ENCODE results near the gene GPSM1. TPM values are rescaled to one million over a fixed set of nuclear protein-coding genes. Genes with fewer than 3 reads are reported as not detected.

Gene GPSM1
- total RNA-seq, 1 experiment from 2014 or later, result 26.9 TPM

- H3K9ac ChIP-seq (ENCODE audit: low read length), result peak overlapping the region; percentile 63
- no peaks in the 10 kb centered on the region for H3K9me3 ChIP-seq (ENCODE audit: low read length)
- intact Hi-C loops (cut with micrococcal nuclease), result no loop called here
- H3K4me1 ChIP-seq (ENCODE audit: insufficient read depth, low read length), result peaks cover 8% of the 10 kb centered on the region
- H3K79me2 ChIP-seq (ENCODE audit: low read length), result peaks cover 30% of the 10 kb centered on the region
- BruUV-seq (replicated peaks), result TSS peak; percentile 51
- peak overlapping the region; percentile 99 for H3K4me2 ChIP-seq (ENCODE audit: low read length)
- H3K4me3 ChIP-seq (ENCODE audit: low read length), result peak overlapping the region; percentile 84
- H2AFZ ChIP-seq (ENCODE audit: low read length), result no peak overlapping the region
- ATAC-seq, result peak; percentile 48
- H3K9me2 ChIP-seq (replicated peaks; ENCODE audit: low read length), result no peaks in the 10 kb centered on the region
- H4K20me1 ChIP-seq (ENCODE audit: low read length), result peaks cover 4% of the 10 kb centered on the region; the same call in 1 of the 2 replicates
- CTCF ChIA-PET, result interaction anchor here (0.7 kb wide), 1 partner anchor 56 kb away, joined by 7 read pairs; no protein-coding TSS in a partner anchor
- POLR2A ChIA-PET (ENCODE audit: unreplicated experiment), result no interaction called here
- no peaks in the 10 kb centered on the region for H3K36me3 ChIP-seq (ENCODE audit: low read depth, low read length)
- DNase-seq, result peak; percentile 57
- no peak overlapping the region for H3K27ac ChIP-seq (ENCODE audit: low read length)
- H3K27me3 ChIP-seq (ENCODE audit: low read length), result no peaks in the 10 kb centered on the region
- no peaks in the 10 kb centered on the region for H3F3A ChIP-seq (ENCODE audit: low read length, unreplicated experiment)
- TF ChIP-seq EZH2 (IDR thresholded peaks at IDR 0.05; ENCODE audit: low read length, unreplicated experiment), result no peak
- no peak for TF ChIP-seq CTCF (conservative IDR thresholded peaks at IDR 0.05; ENCODE audit: low read depth, low read length)
Observed at GRCh38 chr9:136328011-136328621, 777 bp downstream of the GPSM1 start.

GRCh38 chr9:136328622-136329041 is 1.3 kb downstream of the GPSM1 start:
- TF ChIP-seq EZH2 (IDR thresholded peaks at IDR 0.05; ENCODE audit: low read length, unreplicated experiment) (no peak), CTCF (conservative IDR thresholded peaks at IDR 0.05; ENCODE audit: low read depth, low read length) (no peak), EZH2phosphoT487 (IDR thresholded peaks at IDR 0.05; ENCODE audit: borderline replicate concordance, low read length) (no peak)
- DNase-seq, result no peak
- H3K4me2 ChIP-seq (ENCODE audit: low read length), result peak overlapping the region; percentile 99
- ATAC-seq, result peak; percentile 22; the same call in 1 of the 2 replicates
- BruUV-seq (replicated peaks), result no TSS peak
- intact Hi-C loops (cut with micrococcal nuclease), result no loop called here
- H3K27me3 ChIP-seq (ENCODE audit: low read length), result no peaks in the 10 kb centered on the region
- ChIA-PET POLR2A (ENCODE audit: unreplicated experiment) (no interaction called here), CTCF (no interaction called here)
- H3K4me3 ChIP-seq (ENCODE audit: low read length), result peak overlapping the region; percentile 84
- peaks cover 8% of the 10 kb centered on the region for H3K4me1 ChIP-seq (ENCODE audit: insufficient read depth, low read length)
- peaks cover 30% of the 10 kb centered on the region for H3K79me2 ChIP-seq (ENCODE audit: low read length)
- peak overlapping the region; percentile 63 for H3K9ac ChIP-seq (ENCODE audit: low read length)
- no peak overlapping the region for H3K27ac ChIP-seq (ENCODE audit: low read length)
- H3F3A ChIP-seq (ENCODE audit: low read length, unreplicated experiment), result no peaks in the 10 kb centered on the region
- H4K20me1 ChIP-seq (ENCODE audit: low read length), result peaks cover 4% of the 10 kb centered on the region; the same call in 1 of the 2 replicates
- H3K36me3 ChIP-seq (ENCODE audit: low read depth, low read length), result no peaks in the 10 kb centered on the region
- H2AFZ ChIP-seq (ENCODE audit: low read length), result no peak overlapping the region
- no peaks in the 10 kb centered on the region for H3K9me3 ChIP-seq (ENCODE audit: low read length)
- no peaks in the 10 kb centered on the region for H3K9me2 ChIP-seq (replicated peaks; ENCODE audit: low read length)

GRCh38 chr9:136329211-136329627 is 1.9 kb downstream of the GPSM1 start:
- DNase-seq (no peak), ATAC-seq (no peak)
- no peaks in the 10 kb centered on the region for H3K36me3 ChIP-seq (ENCODE audit: low read depth, low read length)
- H3K79me2 ChIP-seq (ENCODE audit: low read length), result peaks cover 30% of the 10 kb centered on the region
- H3K27me3 ChIP-seq (ENCODE audit: low read length), result no peaks in the 10 kb centered on the region
- peaks cover 8% of the 10 kb centered on the region for H3K4me1 ChIP-seq (ENCODE audit: insufficient read depth, low read length)
- H3K9me2 ChIP-seq (replicated peaks; ENCODE audit: low read length), result no peaks in the 10 kb centered on the region
- H3K9ac ChIP-seq (ENCODE audit: low read length), result peak overlapping the region; percentile 63; the same call in 1 of the 2 replicates
- no peak overlapping the region for H2AFZ ChIP-seq (ENCODE audit: low read length)
- ChIA-PET CTCF (no interaction called here), POLR2A (ENCODE audit: unreplicated experiment) (no interaction called here)
- no TSS peak for BruUV-seq (replicated peaks)
- H3K27ac ChIP-seq (ENCODE audit: low read length), result no peak overlapping the region
- H3K9me3 ChIP-seq (ENCODE audit: low read length), result no peaks in the 10 kb centered on the region
- peak overlapping the region; percentile 84 for H3K4me3 ChIP-seq (ENCODE audit: low read length)
- intact Hi-C loops (cut with micrococcal nuclease), result no loop called here
- H3K4me2 ChIP-seq (ENCODE audit: low read length), result peak overlapping the region; percentile 99
- TF ChIP-seq CTCF (conservative IDR thresholded peaks at IDR 0.05; ENCODE audit: low read depth, low read length) (no peak), EZH2phosphoT487 (IDR thresholded peaks at IDR 0.05; ENCODE audit: borderline replicate concordance, low read length) (no peak), EZH2 (IDR thresholded peaks at IDR 0.05; ENCODE audit: low read length, unreplicated experiment) (no peak)
- peaks cover 4% of the 10 kb centered on the region; the same call in 1 of the 2 replicates for H4K20me1 ChIP-seq (ENCODE audit: low read length)
- no peaks in the 10 kb centered on the region for H3F3A ChIP-seq (ENCODE audit: low read length, unreplicated experiment)

All from PC-3 (cell line).